Neural cell (in vitro differentiated cells): ENCODE measurements around the gene SP5. TPM values are rescaled to one million over a fixed set of nuclear protein-coding genes. Genes with fewer than 3 reads are reported as not detected.

Source experiments
- H2AFZ ChIP-seq: fragments of 200-600, 300-800 bp; sonication (generic), shearing (Covaris generic); 2 replicates; pipeline ENCODE4 v1.6.0; 2014; ENCODE audit warnings: low read depth, mild to moderate bottlenecking, antibody characterized with exemption, low read length, moderate library complexity
- H3F3A ChIP-seq: fragments of 200-600 bp; shearing (Covaris generic); 2 replicates; pipeline ENCODE4 v1.6.1; 2016; ENCODE audit warnings: mild to moderate bottlenecking, moderate library complexity, mixed read lengths, antibody characterized with exemption, low read length; ENCODE audit not compliant: insufficient read depth, poor library complexity, severe bottlenecking
- H3K27ac ChIP-seq: fragments of 200-600, 300-800 bp; sonication (generic), shearing (Covaris generic); 2 replicates; pipeline ENCODE4 v1.5.1; 2014; ENCODE audit warnings: mild to moderate bottlenecking, low read length, moderate library complexity
- H3K27me3 ChIP-seq: fragments of 300-800, 200-600 bp; sonication (generic), shearing (Covaris generic); 2 replicates; pipeline ENCODE4 v1.6.0; 2014; ENCODE audit warnings: mild to moderate bottlenecking, low read depth, low read length, moderate library complexity; ENCODE audit not compliant: insufficient read depth
- H3K36me3 ChIP-seq: fragments of 300-800, 200-600 bp; sonication (generic), shearing (Covaris generic); 2 replicates; pipeline ENCODE4 v1.5.1; 2014; ENCODE audit warnings: mild to moderate bottlenecking, antibody characterized with exemption, low read length, moderate library complexity; ENCODE audit not compliant: insufficient read depth
- H3K4me2 ChIP-seq: fragments of 300-800, 200-600 bp; sonication (generic), shearing (Covaris generic); 2 replicates; pipeline ENCODE4 v1.6.0; 2014; ENCODE audit warnings: mild to moderate bottlenecking, low read length
- H3K4me3 ChIP-seq: fragments of 300-800, 200-600 bp; sonication (generic), shearing (Covaris generic); 2 replicates; pipeline ENCODE4 v1.5.1; 2014; ENCODE audit warnings: mild to moderate bottlenecking, low read length, moderate library complexity
- H3K79me2 ChIP-seq: fragments of 200-600 bp; shearing (Covaris generic); replicated peaks from 2 replicates; pipeline ENCODE4 v1.6.0; 2014; ENCODE audit warnings: mild to moderate bottlenecking, low read length, moderate library complexity; ENCODE audit not compliant: insufficient read depth
- H3K9ac ChIP-seq: fragments of 300-800, 200-600 bp; sonication (generic), shearing (Covaris generic); 2 replicates; pipeline ENCODE4 v1.6.1; 2016; ENCODE audit warnings: mild to moderate bottlenecking, low read length, mixed read lengths
- H3K9me2 ChIP-seq: fragments of 200-600 bp; shearing (Covaris generic); 2 replicates; pipeline ENCODE4 v1.6.1; 2016; ENCODE audit warnings: mild to moderate bottlenecking, low read length, mixed read lengths; ENCODE audit not compliant: insufficient read depth
- H3K9me3 ChIP-seq: fragments of 200-600, 300-800 bp; sonication (generic), shearing (Covaris generic); 2 replicates; pipeline ENCODE4 v1.6.1; 2016; ENCODE audit warnings: mild to moderate bottlenecking, mixed run types, low read length, moderate library complexity, mixed read lengths
- H4K20me1 ChIP-seq: fragments of 200-600 bp; shearing (Covaris generic); 2 replicates; pipeline ENCODE4 v1.6.1; 2016; ENCODE audit warnings: mild to moderate bottlenecking, mixed run types; ENCODE audit not compliant: insufficient read depth
- EP300 ChIP-seq: fragments of 450-650 bp; conservative IDR thresholded peaks from 2 replicates; pipeline ENCODE4 v1.6.1; 2014; ENCODE audit warnings: antibody characterized with exemption, mild to moderate bottlenecking, moderate library complexity; ENCODE audit not compliant: poor library complexity, severe bottlenecking
- EZH2 ChIP-seq: fragments of 200-600, 300-800 bp; shearing (Covaris generic), sonication (generic); IDR thresholded peaks from 2 replicates; pipeline ENCODE4 v1.6.1; 2014; ENCODE audit warnings: antibody characterized with exemption, low read length, borderline replicate concordance, mild to moderate bottlenecking; ENCODE audit not compliant: insufficient read depth, poor library complexity, severe bottlenecking
- MXI1 ChIP-seq: fragments of 450-650 bp; conservative IDR thresholded peaks from 2 replicates; pipeline ENCODE4 v1.6.1; 2014; ENCODE audit warnings: antibody characterized with exemption, mild to moderate bottlenecking; ENCODE audit not compliant: poor library complexity, severe bottlenecking
- POLR2AphosphoS5 ChIP-seq: IDR thresholded peaks from 2 replicates; pipeline ENCODE4 v1.6.1; 2012
- RAD21 ChIP-seq: fragments of 450-650 bp; conservative IDR thresholded peaks from 2 replicates; pipeline ENCODE4 v1.6.1; 2014; ENCODE audit warnings: antibody characterized with exemption, mild to moderate bottlenecking, moderate library complexity
- SMC3 ChIP-seq: fragments of 450-650 bp; conservative IDR thresholded peaks from 2 replicates; pipeline ENCODE4 v1.6.1; 2014; ENCODE audit warnings: antibody characterized with exemption, mild to moderate bottlenecking, moderate library complexity; ENCODE audit not compliant: poor library complexity
- TAF1 ChIP-seq: IDR thresholded peaks from 2 replicates; pipeline ENCODE4 v1.6.1; 2012; ENCODE audit warnings: low read depth
- polyA plus RNA-seq: library from polyadenylated mRNA; depleted of rRNA; stranded (reverse); fragments of >200 nt; gene quantifications from 2 replicates; pipeline ENCODE4 v1.2.3, GENCODE V29; 2014
- TF ChIP-seq, protein P1 (sequence below): fragments of 450-650 bp; IDR thresholded peaks from 2 replicates; pipeline ENCODE4 v1.5.1; 2014; ENCODE audit warnings: antibody characterized with exemption, mild to moderate bottlenecking, moderate library complexity; ENCODE audit not compliant: poor library complexity, severe bottlenecking
- TF ChIP-seq, protein P2 (sequence below): IDR thresholded peaks from 2 replicates; pipeline ENCODE4 v1.6.1; 2012; ENCODE audit warnings: borderline replicate concordance

SP5 gene
- polyA plus RNA-seq, 1 donor from 2014 or later = 0.15 TPM

DNA sequence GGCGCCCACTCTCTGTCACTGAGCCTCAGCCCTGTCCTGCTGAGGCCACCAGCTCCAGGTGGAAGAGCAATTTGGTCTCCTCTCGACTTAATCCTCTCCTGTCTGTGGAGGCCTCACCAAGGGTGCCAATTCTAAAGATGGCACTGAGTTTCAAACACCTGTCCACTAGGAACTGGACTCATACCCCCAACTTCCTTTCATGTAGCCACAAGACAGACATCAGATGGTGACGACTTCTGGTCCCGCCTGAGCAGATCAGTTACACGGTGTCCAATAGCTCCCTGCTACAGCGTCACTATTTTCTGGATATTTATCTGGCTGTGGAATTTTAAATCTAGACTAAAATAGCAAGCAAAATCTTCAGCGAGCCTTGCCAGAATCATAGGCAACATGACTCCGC, 24.5 kb upstream of the SP5 start:
- Histone ChIP-seq H3K4me3 (no peak overlapping the region), H2AFZ (no peak overlapping the region), H3F3A (no peaks in the 10 kb centered on the region), H3K9me2 (no peaks in the 10 kb centered on the region), H3K9me3 (no peaks in the 10 kb centered on the region), H3K79me2 (no peaks in the 10 kb centered on the region), H3K27ac (no peak overlapping the region), H3K9ac (no peak overlapping the region), H3K36me3 (no peaks in the 10 kb centered on the region), H3K4me2 (no peak overlapping the region), H3K27me3 (no peaks in the 10 kb centered on the region), H4K20me1 (no peaks in the 10 kb centered on the region)
- TF ChIP-seq RAD21 (no peak), EZH2 (no peak), POLR2AphosphoS5 (no peak), MXI1 (no peak), TAF1 (no peak), EP300 (no peak), SMC3 (no peak)
- TF ChIP-seq, protein P1, sequence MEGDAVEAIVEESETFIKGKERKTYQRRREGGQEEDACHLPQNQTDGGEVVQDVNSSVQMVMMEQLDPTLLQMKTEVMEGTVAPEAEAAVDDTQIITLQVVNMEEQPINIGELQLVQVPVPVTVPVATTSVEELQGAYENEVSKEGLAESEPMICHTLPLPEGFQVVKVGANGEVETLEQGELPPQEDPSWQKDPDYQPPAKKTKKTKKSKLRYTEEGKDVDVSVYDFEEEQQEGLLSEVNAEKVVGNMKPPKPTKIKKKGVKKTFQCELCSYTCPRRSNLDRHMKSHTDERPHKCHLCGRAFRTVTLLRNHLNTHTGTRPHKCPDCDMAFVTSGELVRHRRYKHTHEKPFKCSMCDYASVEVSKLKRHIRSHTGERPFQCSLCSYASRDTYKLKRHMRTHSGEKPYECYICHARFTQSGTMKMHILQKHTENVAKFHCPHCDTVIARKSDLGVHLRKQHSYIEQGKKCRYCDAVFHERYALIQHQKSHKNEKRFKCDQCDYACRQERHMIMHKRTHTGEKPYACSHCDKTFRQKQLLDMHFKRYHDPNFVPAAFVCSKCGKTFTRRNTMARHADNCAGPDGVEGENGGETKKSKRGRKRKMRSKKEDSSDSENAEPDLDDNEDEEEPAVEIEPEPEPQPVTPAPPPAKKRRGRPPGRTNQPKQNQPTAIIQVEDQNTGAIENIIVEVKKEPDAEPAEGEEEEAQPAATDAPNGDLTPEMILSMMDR = no peak
- TF ChIP-seq, protein P2, sequence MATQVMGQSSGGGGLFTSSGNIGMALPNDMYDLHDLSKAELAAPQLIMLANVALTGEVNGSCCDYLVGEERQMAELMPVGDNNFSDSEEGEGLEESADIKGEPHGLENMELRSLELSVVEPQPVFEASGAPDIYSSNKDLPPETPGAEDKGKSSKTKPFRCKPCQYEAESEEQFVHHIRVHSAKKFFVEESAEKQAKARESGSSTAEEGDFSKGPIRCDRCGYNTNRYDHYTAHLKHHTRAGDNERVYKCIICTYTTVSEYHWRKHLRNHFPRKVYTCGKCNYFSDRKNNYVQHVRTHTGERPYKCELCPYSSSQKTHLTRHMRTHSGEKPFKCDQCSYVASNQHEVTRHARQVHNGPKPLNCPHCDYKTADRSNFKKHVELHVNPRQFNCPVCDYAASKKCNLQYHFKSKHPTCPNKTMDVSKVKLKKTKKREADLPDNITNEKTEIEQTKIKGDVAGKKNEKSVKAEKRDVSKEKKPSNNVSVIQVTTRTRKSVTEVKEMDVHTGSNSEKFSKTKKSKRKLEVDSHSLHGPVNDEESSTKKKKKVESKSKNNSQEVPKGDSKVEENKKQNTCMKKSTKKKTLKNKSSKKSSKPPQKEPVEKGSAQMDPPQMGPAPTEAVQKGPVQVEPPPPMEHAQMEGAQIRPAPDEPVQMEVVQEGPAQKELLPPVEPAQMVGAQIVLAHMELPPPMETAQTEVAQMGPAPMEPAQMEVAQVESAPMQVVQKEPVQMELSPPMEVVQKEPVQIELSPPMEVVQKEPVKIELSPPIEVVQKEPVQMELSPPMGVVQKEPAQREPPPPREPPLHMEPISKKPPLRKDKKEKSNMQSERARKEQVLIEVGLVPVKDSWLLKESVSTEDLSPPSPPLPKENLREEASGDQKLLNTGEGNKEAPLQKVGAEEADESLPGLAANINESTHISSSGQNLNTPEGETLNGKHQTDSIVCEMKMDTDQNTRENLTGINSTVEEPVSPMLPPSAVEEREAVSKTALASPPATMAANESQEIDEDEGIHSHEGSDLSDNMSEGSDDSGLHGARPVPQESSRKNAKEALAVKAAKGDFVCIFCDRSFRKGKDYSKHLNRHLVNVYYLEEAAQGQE = no peak

DNA sequence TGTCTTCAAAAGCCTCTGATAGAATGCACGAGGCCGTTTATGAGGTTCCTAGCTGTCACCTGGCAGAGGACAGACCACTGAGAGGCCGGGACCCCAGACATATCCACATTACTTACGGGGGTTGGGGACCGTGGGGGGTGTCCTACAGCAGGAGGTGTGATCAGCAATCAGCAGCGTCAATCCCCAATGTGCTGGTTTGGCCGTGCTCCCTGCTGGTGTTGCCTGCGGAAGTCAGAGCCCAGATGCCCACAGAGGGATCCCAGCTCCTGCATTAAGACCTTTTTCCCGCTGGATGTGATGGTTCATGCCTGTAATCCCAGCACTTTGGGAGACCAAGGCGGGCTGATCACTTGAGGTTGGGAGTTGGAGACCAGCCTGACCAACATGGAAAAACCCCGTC, 20.8 kb upstream of the SP5 start:
- no peak for TF ChIP-seq RAD21
- Histone ChIP-seq H3K9ac (no peak overlapping the region), H3K9me2 (no peaks in the 10 kb centered on the region), H3K79me2 (no peaks in the 10 kb centered on the region), H3K27ac (no peak overlapping the region), H3F3A (no peaks in the 10 kb centered on the region), H4K20me1 (no peaks in the 10 kb centered on the region), H2AFZ (no peak overlapping the region), H3K9me3 (no peaks in the 10 kb centered on the region), H3K4me2 (no peak overlapping the region), H3K4me3 (no peak overlapping the region), H3K27me3 (no peaks in the 10 kb centered on the region), H3K36me3 (no peaks in the 10 kb centered on the region)
